ENCODE measurements around the gene SLC66A3.
A peak's percentile ranks its signal among the peaks of the same experiment; 100 is the strongest.

Gene SLC66A3

DNA sequence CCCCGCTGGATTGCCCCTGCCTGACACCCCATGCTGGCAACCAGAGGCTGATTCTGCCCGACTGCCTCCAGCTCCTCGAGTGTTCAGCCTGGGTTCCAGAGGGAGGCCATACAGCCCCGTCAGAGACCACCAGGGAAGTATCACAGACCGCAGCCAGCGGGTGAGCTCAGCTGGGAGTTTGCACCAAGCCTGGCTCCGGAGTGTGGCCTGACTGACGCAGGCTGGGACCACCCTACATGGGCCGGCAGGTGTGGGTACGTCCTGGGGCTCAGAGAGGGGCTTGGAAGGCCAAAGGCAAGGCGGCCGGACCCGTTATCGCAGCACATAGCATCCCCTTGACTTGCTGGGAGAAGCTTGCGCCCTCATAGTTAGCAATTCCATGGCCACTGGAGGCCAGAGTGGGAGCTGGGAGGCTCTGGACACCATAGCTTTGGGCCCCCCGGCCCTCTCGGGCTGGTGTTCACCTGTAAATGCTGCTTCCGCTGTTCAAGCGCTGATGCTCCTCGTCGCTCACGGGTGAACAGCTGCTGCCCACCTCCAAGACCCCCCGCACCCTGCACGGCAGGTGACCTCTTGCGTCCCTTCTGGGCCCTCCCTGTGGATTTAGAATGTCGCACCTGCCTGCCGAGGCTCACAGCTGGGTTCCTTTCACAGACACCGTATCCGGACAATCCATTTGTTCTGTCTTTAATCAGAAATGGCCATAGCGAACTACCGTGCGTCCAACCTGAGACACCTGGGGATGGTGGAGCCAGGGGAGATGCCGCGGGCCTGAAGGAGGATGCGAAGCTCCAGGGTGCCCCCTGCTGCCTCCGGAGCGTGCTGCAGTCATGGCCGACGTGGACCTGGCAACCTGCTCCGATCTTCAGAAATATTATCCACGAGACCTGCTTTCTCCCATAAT, 31.2 kb upstream of the SLC66A3 start:
- H3K27ac ChIP-seq = no peak overlapping the region
- TF ChIP-seq Cebpa-rat (IDR thresholded peaks at IDR 0.05) = no peak
- H3K4me3 ChIP-seq = no peak overlapping the region
- no peak overlapping the region for H3K9ac ChIP-seq
- no peaks in the 10 kb centered on the region for H3K27me3 ChIP-seq
- H4K20me1 ChIP-seq = no peaks in the 10 kb centered on the region
- no peaks in the 10 kb centered on the region for H3K36me3 ChIP-seq
- no peaks in the 10 kb centered on the region for H3K9me3 ChIP-seq
- peaks cover 24% of the 10 kb centered on the region for H3K4me1 ChIP-seq
- no peak overlapping the region for H3K4me2 ChIP-seq

DNA sequence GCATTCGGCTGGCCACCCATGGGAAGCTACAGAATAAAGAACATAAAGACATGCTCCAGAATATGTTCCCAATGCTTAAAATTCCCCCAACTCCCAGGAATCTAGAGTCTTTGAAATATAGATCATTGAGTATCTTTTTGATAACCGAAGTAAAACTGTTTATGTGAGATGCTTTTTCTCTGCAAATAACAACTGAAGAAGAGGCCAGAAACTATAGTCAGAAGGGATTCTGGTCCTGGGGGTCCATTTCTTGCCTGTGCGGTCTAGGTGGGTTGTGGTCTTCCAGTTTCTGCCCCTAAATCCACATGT, 30.6 kb upstream of the SLC66A3 start:
- Histone ChIP-seq H3K36me3 (no peaks in the 10 kb centered on the region), H3K4me1 (peaks cover 31% of the 10 kb centered on the region), H3K4me3 (no peak overlapping the region), H4K20me1 (no peaks in the 10 kb centered on the region), H3K27ac (no peak overlapping the region), H3K4me2 (no peak overlapping the region), H3K9ac (no peak overlapping the region), H3K27me3 (no peaks in the 10 kb centered on the region), H3K9me3 (no peaks in the 10 kb centered on the region)
- no peak for TF ChIP-seq Cebpa-rat (IDR thresholded peaks at IDR 0.05)

- TF ChIP-seq Cebpa-rat (IDR thresholded peaks at IDR 0.05) = no peak
- no peak overlapping the region for H3K4me2 ChIP-seq
- H3K9ac ChIP-seq = no peak overlapping the region
- H3K27me3 ChIP-seq = no peaks in the 10 kb centered on the region
- H4K20me1 ChIP-seq = no peaks in the 10 kb centered on the region
- no peaks in the 10 kb centered on the region for H3K36me3 ChIP-seq
- H3K9me3 ChIP-seq = no peaks in the 10 kb centered on the region
- H3K27ac ChIP-seq = no peak overlapping the region
- no peak overlapping the region for H3K4me3 ChIP-seq
- peaks cover 44% of the 10 kb centered on the region for H3K4me1 ChIP-seq
Measured at GRCh38 chr2:11127761-11128160, 27.5 kb upstream of the SLC66A3 start.

GRCh38 chr2:11128243-11128951, 26.9 kb upstream of the SLC66A3 start:
- TF ChIP-seq Cebpa-rat (IDR thresholded peaks at IDR 0.05) = no peak
- no peak overlapping the region for H3K9ac ChIP-seq
- H3K4me2 ChIP-seq = no peak overlapping the region
- no peaks in the 10 kb centered on the region for H3K9me3 ChIP-seq
- no peak overlapping the region for H3K4me3 ChIP-seq
- no peak overlapping the region for H3K27ac ChIP-seq
- H3K27me3 ChIP-seq = no peaks in the 10 kb centered on the region
- no peaks in the 10 kb centered on the region for H3K36me3 ChIP-seq
- H3K4me1 ChIP-seq = peaks cover 50% of the 10 kb centered on the region
- no peaks in the 10 kb centered on the region for H4K20me1 ChIP-seq

DNA sequence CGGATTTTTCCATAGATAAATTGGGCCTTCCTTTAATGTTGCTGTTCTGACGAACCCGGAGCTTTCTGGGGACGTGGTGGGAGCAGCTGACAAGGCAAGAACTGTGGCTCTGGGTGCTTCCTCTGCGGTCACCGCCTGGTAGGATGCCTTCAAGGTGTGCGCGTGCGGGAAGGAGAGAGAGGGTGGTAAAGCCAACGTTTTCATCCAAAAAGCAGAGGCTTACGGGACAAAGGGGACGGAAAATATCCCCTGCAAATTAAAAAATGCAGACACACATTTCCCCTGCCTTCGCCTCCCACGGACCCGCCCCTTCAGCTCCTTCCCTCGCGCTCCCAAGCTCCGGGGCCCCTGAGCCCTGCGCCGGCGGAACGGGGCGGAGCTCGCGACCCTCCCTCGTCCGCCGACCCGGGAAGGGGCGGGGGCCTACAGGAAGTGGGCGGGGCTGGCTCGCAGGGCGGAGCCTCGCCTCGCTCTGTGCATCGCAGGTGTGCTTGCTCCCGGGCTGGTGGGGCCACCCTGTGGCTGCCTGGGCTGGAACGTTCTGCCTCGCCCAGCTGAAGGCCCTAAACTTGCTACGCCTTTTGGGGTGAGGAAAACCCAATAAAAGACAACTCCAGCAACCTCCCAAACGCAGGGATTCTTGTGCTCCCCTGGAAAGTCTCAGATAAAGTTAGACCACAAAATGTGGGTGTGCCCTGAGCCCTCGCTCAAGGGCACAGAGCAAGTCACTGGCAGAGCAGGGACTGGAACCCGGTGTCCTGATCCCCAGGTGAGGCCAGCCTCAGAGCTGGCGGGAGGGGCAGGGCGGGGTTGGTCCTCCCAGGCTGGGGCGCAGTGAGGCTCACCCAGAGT, 25.4 kb upstream of the SLC66A3 start:
- Histone ChIP-seq H3K27ac (peak overlapping the region; percentile 1; the same call in 1 of the 2 replicates), H3K9ac (peak overlapping the region; percentile 56; the same call in 1 of the 2 replicates), H3K4me2 (peak overlapping the region; percentile 82), H4K20me1 (no peaks in the 10 kb centered on the region), H3K4me1 (peaks cover 53% of the 10 kb centered on the region), H3K9me3 (no peaks in the 10 kb centered on the region), H3K27me3 (no peaks in the 10 kb centered on the region), H3K36me3 (no peaks in the 10 kb centered on the region), H3K4me3 (peak overlapping the region; percentile 61)
- no peak for TF ChIP-seq Cebpa-rat (IDR thresholded peaks at IDR 0.05)

- H3K36me3 ChIP-seq = no peaks in the 10 kb centered on the region
- no peak overlapping the region for H3K27ac ChIP-seq
- H3K4me2 ChIP-seq = peak overlapping the region; percentile 82
- TF ChIP-seq Cebpa-rat (IDR thresholded peaks at IDR 0.05) = no peak
- H3K9ac ChIP-seq = no peak overlapping the region
- H3K27me3 ChIP-seq = no peaks in the 10 kb centered on the region
- H3K4me3 ChIP-seq = no peak overlapping the region
- no peaks in the 10 kb centered on the region for H3K9me3 ChIP-seq
- no peaks in the 10 kb centered on the region for H4K20me1 ChIP-seq
- peaks cover 53% of the 10 kb centered on the region for H3K4me1 ChIP-seq
Measured at GRCh38 chr2:11131166-11131920, 23.9 kb upstream of the SLC66A3 start.

DNA sequence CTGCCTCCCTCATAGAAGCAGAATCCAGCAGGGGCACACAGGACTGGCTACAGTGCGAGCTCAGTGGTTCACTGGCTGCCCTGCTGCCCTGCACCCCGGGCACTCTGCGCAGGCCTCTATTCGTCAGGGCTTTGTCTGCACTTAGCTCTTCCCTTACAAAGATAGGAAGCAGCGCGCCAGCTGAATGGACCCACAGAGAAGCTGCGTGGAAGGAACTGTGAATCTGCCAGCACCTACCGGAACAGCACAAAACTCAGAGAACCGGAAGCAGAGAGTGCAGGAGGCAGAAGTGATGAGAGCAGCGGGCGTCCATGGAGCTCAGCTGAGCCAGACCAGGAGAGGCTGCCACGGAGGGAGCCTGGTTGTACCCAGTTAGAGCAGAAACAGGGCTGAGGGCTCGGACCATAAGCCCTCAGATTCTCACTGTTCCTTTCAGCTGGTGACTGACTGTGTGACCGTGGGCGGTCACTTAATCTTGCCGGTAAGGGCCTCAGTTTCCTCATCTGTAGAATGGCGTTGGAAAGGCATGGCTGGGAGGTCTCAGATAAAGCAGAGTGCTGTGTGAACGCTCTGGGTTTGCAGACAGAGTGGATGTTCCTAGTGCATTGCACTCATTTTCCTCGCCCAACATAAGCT, 23.1 kb upstream of the SLC66A3 start:
- Histone ChIP-seq H3K4me1 (peaks cover 53% of the 10 kb centered on the region), H3K4me2 (peak overlapping the region; percentile 76), H3K4me3 (no peak overlapping the region), H3K27ac (no peak overlapping the region), H3K27me3 (no peaks in the 10 kb centered on the region), H3K9ac (no peak overlapping the region), H3K9me3 (no peaks in the 10 kb centered on the region), H3K36me3 (no peaks in the 10 kb centered on the region), H4K20me1 (no peaks in the 10 kb centered on the region)
- no peak for TF ChIP-seq Cebpa-rat (IDR thresholded peaks at IDR 0.05)

DNA sequence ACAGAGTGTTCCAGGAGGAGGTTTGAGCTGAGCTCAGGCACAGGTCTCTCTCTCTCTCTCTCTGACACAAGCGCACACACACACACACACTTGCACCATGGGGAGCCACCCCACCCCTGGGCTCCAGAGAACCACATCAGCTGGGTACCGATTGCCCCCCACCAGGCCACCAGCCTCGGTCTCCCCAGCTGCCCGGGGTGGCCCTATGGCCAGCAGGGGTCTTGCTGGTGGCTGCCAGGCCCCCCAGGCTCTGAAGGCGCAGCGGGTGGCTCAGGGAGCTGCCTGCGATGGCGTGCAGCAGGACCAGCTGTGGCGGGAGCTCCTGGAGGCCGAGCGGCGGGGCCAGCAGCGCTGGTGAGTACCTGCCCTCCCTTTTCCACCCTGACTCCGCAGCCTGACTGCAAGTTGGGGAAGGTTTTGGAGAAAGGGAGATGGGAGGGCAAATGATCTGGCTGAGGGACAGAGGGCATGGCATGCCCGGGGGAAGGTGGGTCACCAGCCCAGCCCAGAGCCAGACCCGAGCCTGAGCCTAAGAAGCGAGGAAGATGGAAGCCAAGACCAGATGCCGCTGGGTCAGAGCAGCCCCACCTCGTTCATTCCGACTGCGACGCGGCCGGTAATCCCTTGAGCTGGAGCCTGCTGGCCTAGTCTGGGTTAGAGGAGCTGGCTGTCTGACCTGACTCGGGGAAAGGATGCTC, 21.9 kb upstream of the SLC66A3 start:
- peaks cover 52% of the 10 kb centered on the region for H3K4me1 ChIP-seq
- peak overlapping the region; percentile 24; the same call in 1 of the 2 replicates for H3K9ac ChIP-seq
- no peaks in the 10 kb centered on the region for H3K27me3 ChIP-seq
- H3K27ac ChIP-seq = peak overlapping the region; percentile 49; the same call in 1 of the 2 replicates
- no peak for TF ChIP-seq Cebpa-rat (IDR thresholded peaks at IDR 0.05)
- peak overlapping the region; percentile 76 for H3K4me2 ChIP-seq
- peak overlapping the region; percentile 59 for H3K4me3 ChIP-seq
- no peaks in the 10 kb centered on the region for H3K9me3 ChIP-seq
- no peaks in the 10 kb centered on the region for H4K20me1 ChIP-seq
- no peaks in the 10 kb centered on the region for H3K36me3 ChIP-seq
